Ectodermal cell (in vitro differentiated cells): ENCODE measurements around the gene PTRH1.
A peak's percentile ranks its signal among the peaks of the same experiment; 100 is the strongest.

Experiments
- H3K27ac ChIP-seq: 2 replicates; pipeline ENCODE4 v1.7.0; 2013; ENCODE audit warnings: mild to moderate bottlenecking, low read depth, low read length; ENCODE audit not compliant: insufficient read depth, poor library complexity, severe bottlenecking
- H3K27me3 ChIP-seq: 2 replicates; pipeline ENCODE4 v1.7.0; 2013; ENCODE audit warnings: mild to moderate bottlenecking, low read length; ENCODE audit not compliant: insufficient read depth, control insufficient read depth, poor library complexity, severe bottlenecking
- H3K36me3 ChIP-seq: one replicate; pipeline ENCODE4 v1.7.0; 2013; ENCODE audit warnings: low read length; ENCODE audit not compliant: control insufficient read depth, insufficient read depth
- H3K4me1 ChIP-seq: one replicate; pipeline ENCODE4 v1.7.0; 2013; ENCODE audit warnings: low read length; ENCODE audit not compliant: control insufficient read depth, insufficient read depth
- H3K4me3 ChIP-seq: 2 replicates; pipeline ENCODE4 v1.7.0; 2013; ENCODE audit warnings: low read depth, low read length, control low read depth; ENCODE audit not compliant: insufficient read depth
- H3K9me3 ChIP-seq: 2 replicates; pipeline ENCODE4 v1.7.0; 2013; ENCODE audit warnings: mild to moderate bottlenecking, low read length, moderate library complexity; ENCODE audit not compliant: control insufficient read depth
- WGBS, 2 experiments: methylation state at CpG; one replicate each; pipeline ENCODE4 v1.1.7; 2013; ENCODE audit warnings: missing lambda C conversion rate in 2 of 2; 5-methylcytosine and 5-hydroxymethylcytosine counted together

Gene PTRH1

DNA sequence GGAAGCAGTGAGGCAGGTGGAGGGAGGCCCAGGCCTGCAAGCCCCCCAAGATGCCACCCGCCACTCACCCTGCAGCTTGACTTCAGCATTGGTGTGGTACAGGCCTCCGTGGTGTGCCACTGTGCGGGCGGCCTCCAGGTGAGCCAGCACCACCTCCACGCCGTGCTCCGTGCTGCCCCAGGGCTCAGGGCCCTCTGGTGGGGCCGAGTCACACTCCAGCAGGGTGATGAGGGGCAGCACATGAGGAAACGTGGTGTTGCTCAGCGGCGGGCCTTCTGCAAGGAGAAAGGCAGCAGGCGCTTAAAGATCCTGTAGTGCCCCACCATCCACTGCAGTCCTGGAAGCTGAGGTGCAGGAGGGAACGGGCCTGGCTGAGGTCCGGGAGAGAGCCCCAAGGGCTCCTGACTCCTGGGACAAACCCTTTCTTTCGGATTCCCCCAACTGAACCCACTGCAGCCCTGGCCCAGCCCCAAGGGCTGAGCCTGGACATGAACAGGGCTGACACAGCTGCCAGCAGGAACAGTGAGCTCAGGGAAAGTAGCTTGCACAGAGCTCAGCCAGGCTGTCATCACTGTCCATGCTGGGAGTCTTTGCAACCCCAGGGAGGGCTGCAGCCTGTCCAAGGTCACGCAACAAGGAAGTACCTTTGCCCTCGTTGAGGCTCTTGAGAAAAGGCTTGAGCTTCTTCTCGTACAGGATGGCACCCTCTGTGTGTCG lies 24.3 kb upstream of the PTRH1 start:
- H3K9me3 ChIP-seq, result no peaks in the 10 kb centered on the region
- H3K27me3 ChIP-seq, result peaks cover 12% of the 10 kb centered on the region
- WGBS, 2 experiments, result 89 to 91% methylated on average over 19 of the region's 19 CpGs
- H3K4me1 ChIP-seq, result no peaks in the 10 kb centered on the region
- H3K27ac ChIP-seq, result no peak overlapping the region
- H3K4me3 ChIP-seq, result no peak overlapping the region
- H3K36me3 ChIP-seq, result no peaks in the 10 kb centered on the region

DNA sequence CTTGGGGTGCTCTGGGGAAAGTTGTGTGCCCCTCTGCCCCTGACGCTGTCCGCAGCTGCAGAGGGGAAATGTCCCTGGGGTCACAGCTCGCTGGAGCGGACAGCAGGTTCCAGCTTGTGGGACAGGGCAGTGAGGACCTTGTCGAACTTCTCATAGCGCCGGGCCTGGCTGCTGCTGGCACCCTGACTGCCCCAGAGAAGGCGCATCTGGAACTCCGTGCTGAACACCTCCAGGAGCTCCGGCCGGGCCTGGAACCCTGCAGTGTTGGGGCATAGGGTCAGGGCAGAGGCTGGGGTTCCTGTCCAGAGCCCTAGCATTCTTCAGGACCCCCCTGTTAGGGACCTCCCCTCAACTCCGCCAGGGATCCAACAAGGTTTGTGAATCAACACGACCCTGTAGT lies 23.2 kb upstream of the PTRH1 start:
- Histone ChIP-seq H3K4me3 (no peak overlapping the region), H3K36me3 (no peaks in the 10 kb centered on the region)
- 92 to 94% methylated on average over 12 to 13 of the region's 13 CpGs for WGBS, 2 experiments

GRCh38 chr9:127735530-127736185 lies 20.2 kb upstream of the PTRH1 start:
- WGBS, 2 experiments, result 37 to 38% methylated on average over 15 of the region's 15 CpGs
- no peaks in the 10 kb centered on the region for H3K9me3 ChIP-seq
- peaks cover 4% of the 10 kb centered on the region for H3K4me1 ChIP-seq
- no peaks in the 10 kb centered on the region for H3K36me3 ChIP-seq
- H3K4me3 ChIP-seq, result no peak overlapping the region
- peaks cover under 1% of the 10 kb centered on the region for H3K27me3 ChIP-seq
- H3K27ac ChIP-seq, result peak overlapping the region; percentile 82

More for the DNA sequence above, 23.2 kb upstream of the PTRH1 start:
- Histone ChIP-seq H3K4me1 (peaks cover 4% of the 10 kb centered on the region), H3K27me3 (peaks cover 12% of the 10 kb centered on the region), H3K27ac (no peak overlapping the region), H3K9me3 (no peaks in the 10 kb centered on the region)

GRCh38 chr9:127734747-127735529 lies 19.5 kb upstream of the PTRH1 start, which contains the start of gene TOR2A:
TSS of gene TOR2A (minus strand) at chr9:127735294. CDS start at chr9:127735270, 24 bp downstream.
- H3K27ac ChIP-seq, result peak within 1 kb of the TSS; percentile 82
- 0% methylated on average over 76 of the region's 76 CpGs for WGBS, 2 experiments

GRCh38 chr9:127734247-127734746 lies 18.8 kb upstream of the PTRH1 start:
- Histone ChIP-seq H3K4me1 (peaks cover 4% of the 10 kb centered on the region), H3K27me3 (no peaks in the 10 kb centered on the region), H3K27ac (no peak overlapping the region), H3K9me3 (no peaks in the 10 kb centered on the region), H3K4me3 (peak overlapping the region; percentile 70), H3K36me3 (no peaks in the 10 kb centered on the region)
- 65 to 66% methylated on average over 22 of the region's 22 CpGs for WGBS, 2 experiments

More at GRCh38 chr9:127734747-127735529, 19.5 kb upstream of the PTRH1 start, which contains the start of gene TOR2A:
- Histone ChIP-seq H3K27me3 (no peaks in the 10 kb centered on the region), H3K4me3 (peak within 1 kb of the TSS; percentile 70), H3K4me1 (peaks cover 4% of the 10 kb centered on the region), H3K9me3 (no peaks in the 10 kb centered on the region), H3K36me3 (no peaks in the 10 kb centered on the region)

DNA sequence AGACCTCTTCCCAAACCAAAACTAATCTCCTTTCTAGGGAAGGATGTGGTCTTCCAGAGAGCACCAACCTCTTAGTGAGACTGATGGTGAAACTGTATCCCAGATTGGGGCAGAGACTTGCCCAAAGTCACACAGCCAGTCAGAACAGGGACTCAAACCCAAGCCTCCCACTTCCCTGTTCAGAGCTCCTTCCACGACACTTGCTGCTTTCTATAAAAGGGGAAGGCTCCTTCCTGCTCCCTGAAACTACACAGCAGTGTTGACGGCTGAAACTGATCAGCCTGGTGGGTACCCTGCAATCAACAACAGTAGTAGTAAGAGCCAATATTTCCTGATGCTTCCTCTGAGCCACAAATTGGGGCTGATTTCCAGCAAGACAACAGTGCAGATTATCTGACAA lies 18.2 kb upstream of the PTRH1 start:
- Histone ChIP-seq H3K9me3 (no peaks in the 10 kb centered on the region), H3K27ac (no peak overlapping the region), H3K27me3 (no peaks in the 10 kb centered on the region), H3K36me3 (no peaks in the 10 kb centered on the region), H3K4me1 (peaks cover 4% of the 10 kb centered on the region), H3K4me3 (no peak overlapping the region)
- 87 to 92% methylated on average over 2 of the region's 2 CpGs for WGBS, 2 experiments

GRCh38 chr9:127732444-127732843 lies 17.0 kb upstream of the PTRH1 start:
- H3K36me3 ChIP-seq, result no peaks in the 10 kb centered on the region
- no peak overlapping the region for H3K27ac ChIP-seq
- WGBS, 2 experiments, result 95 to 96% methylated on average over 21 of the region's 21 CpGs
- H3K4me3 ChIP-seq, result no peak overlapping the region
- no peaks in the 10 kb centered on the region for H3K9me3 ChIP-seq
- H3K4me1 ChIP-seq, result peaks cover 4% of the 10 kb centered on the region
- H3K27me3 ChIP-seq, result no peaks in the 10 kb centered on the region

DNA sequence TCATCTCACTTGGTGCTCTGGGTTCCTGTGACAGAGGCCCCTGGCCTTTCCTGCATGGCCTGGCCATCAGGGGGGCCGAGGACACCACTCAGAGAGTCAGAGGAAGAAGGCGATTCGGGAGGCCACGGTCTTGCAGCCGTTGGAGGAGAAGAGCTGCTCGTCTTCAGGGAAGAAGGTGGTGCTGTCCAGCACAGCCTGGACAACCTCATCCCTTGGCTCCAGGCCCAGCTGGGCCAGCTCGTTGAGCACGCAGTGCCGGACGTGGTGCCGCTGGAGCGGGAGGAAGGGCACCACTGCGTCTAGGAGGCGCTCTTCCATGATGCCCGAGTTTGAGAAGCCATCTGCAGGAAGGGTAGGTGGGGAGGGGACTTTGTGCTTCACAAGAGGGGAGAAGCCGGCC lies 16.5 kb upstream of the PTRH1 start:
- H3K4me3 ChIP-seq, result no peak overlapping the region
- WGBS, 2 experiments, result 91 to 93% methylated on average over 16 of the region's 16 CpGs
- H3K36me3 ChIP-seq, result no peaks in the 10 kb centered on the region
- no peaks in the 10 kb centered on the region for H3K27me3 ChIP-seq
- H3K4me1 ChIP-seq, result peaks cover 4% of the 10 kb centered on the region
- H3K27ac ChIP-seq, result no peak overlapping the region
- no peaks in the 10 kb centered on the region for H3K9me3 ChIP-seq

DNA sequence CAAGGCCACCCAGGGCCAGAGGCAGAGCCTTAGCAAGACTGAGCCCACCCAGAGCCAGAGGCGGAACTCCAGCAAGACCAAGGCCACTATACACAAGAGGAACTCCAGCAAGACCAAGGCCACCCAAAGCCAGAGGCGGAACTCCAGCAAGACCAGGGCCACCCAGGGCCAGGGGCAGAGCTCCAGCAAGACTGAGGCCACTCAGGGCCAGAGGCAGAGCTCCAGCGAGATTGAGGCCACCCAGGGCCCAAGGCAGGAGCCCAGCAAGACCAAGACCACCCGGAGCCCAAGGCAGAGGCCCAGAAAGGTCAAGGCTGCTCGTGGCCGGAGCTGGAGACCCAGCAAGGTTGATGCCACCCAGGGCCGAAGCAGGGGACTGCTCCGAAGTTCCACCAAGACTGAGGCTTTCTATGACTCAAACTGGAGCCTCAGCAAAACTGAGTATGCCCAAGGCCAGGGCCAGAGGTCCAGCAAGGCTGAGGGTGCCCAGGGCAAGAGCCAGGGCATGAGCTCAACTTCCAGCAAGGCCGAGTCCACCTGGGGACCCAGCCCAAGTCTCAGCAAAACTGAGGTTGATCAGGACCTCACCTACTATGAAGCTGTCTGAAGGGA lies 15.4 kb upstream of the PTRH1 start:
- Histone ChIP-seq H3K36me3 (no peaks in the 10 kb centered on the region), H3K27me3 (no peaks in the 10 kb centered on the region), H3K9me3 (no peaks in the 10 kb centered on the region), H3K27ac (no peak overlapping the region), H3K4me1 (peaks cover 4% of the 10 kb centered on the region), H3K4me3 (no peak overlapping the region)
- WGBS, 2 experiments, result 88 to 93% methylated on average over 9 of the region's 9 CpGs
